Body of pancreas (tissue), 4 donors: ENCODE results near the gene SLC17A7.

Experiments
- CTCF ChIP-seq, 7 experiments: fragments of 450-650 bp in 4 of 7; fragments of 200-600 bp in 3 of 7; sonication (generic) in 3 of 7; IDR thresholded peaks; one replicate each; pipeline ENCODE4 v1.5.1; 2016 to 2019; ENCODE audit warnings: antibody characterized with exemption in 7 of 7
- POLR2A ChIP-seq, 3 donors: fragments of 450-650 bp; IDR thresholded peaks; one replicate each; pipeline ENCODE4 v1.6.1; 2016; ENCODE audit warnings: antibody characterized with exemption in 3 of 3, mild to moderate bottlenecking in 2 of 3

- no peak for TF ChIP-seq CTCF (IDR thresholded peaks at IDR 0.05)
- TF ChIP-seq POLR2A (IDR thresholded peaks at IDR 0.05), result no peak
These were observed 20.3 kb upstream of the SLC17A7 start for GRCh38 chr19:49461656-49462055.
